Measurements from ENCODE around the gene POU2F2.

POU2F2 gene

GRCh38 chr19:42121656-42122069 is 10.6 kb downstream of the POU2F2 start:
- TF ChIP-seq ZNF8 (CRISPR knock-in tag; IDR thresholded peaks at IDR 0.05) (no peak), OSR1 (CRISPR knock-in tag; IDR thresholded peaks at IDR 0.05) (no peak), PATZ1 (CRISPR knock-in tag; IDR thresholded peaks at IDR 0.05; ENCODE audit: borderline replicate concordance) (peak; percentile 84; the same call in 1 of the 2 replicates), RARB (CRISPR knock-in tag; IDR thresholded peaks at IDR 0.05) (no peak)
- ATAC-seq = peak; percentile 84

GRCh38 chr19:42121036-42121621 is 11.1 kb downstream of the POU2F2 start:
- no peak for ATAC-seq
- TF ChIP-seq SNAI2 (CRISPR knock-in tag; IDR thresholded peaks at IDR 0.05) (no peak), ZC3H10 (CRISPR knock-in tag; IDR thresholded peaks at IDR 0.05) (no peak), CREB5 (CRISPR knock-in tag; IDR thresholded peaks at IDR 0.05; ENCODE audit: low read depth) (no peak), TOX (CRISPR knock-in tag; IDR thresholded peaks at IDR 0.05; ENCODE audit: borderline replicate concordance) (no peak), ESRRG (CRISPR knock-in tag; IDR thresholded peaks at IDR 0.05) (no peak), CSDC2 (CRISPR knock-in tag; IDR thresholded peaks at IDR 0.05) (no peak), ARNTL (CRISPR knock-in tag; IDR thresholded peaks at IDR 0.05; ENCODE audit: borderline replicate concordance, low read depth) (no peak), ZFP30 (CRISPR knock-in tag; IDR thresholded peaks at IDR 0.05) (no peak), BACH2 (CRISPR knock-in tag; IDR thresholded peaks at IDR 0.05; ENCODE audit: borderline replicate concordance) (no peak), CSRNP3 (CRISPR knock-in tag; IDR thresholded peaks at IDR 0.05) (no peak), PATZ1 (CRISPR knock-in tag; IDR thresholded peaks at IDR 0.05; ENCODE audit: borderline replicate concordance) (no peak), ISL1 (CRISPR knock-in tag; IDR thresholded peaks at IDR 0.05) (no peak), RARB (CRISPR knock-in tag; IDR thresholded peaks at IDR 0.05) (no peak), GLIS3 (CRISPR knock-in tag; IDR thresholded peaks at IDR 0.05) (no peak), OSR1 (CRISPR knock-in tag; IDR thresholded peaks at IDR 0.05) (no peak)

GRCh38 chr19:42120276-42120980 is 11.8 kb downstream of the POU2F2 start:
- ATAC-seq = no peak
- TF ChIP-seq ZNF70 (CRISPR knock-in tag; IDR thresholded peaks at IDR 0.05) (no peak), CSRNP3 (CRISPR knock-in tag; IDR thresholded peaks at IDR 0.05) (no peak), ESRRG (CRISPR knock-in tag; IDR thresholded peaks at IDR 0.05) (no peak), ZC3H10 (CRISPR knock-in tag; IDR thresholded peaks at IDR 0.05) (no peak), TOX (CRISPR knock-in tag; IDR thresholded peaks at IDR 0.05; ENCODE audit: borderline replicate concordance) (no peak), ZNF565 (CRISPR knock-in tag; conservative IDR thresholded peaks at IDR 0.05; ENCODE audit: low read depth) (no peak), POU6F1 (CRISPR knock-in tag; IDR thresholded peaks at IDR 0.05; ENCODE audit: borderline replicate concordance, low read depth) (no peak), CREB5 (CRISPR knock-in tag; IDR thresholded peaks at IDR 0.05; ENCODE audit: low read depth) (no peak), SNAI2 (CRISPR knock-in tag; IDR thresholded peaks at IDR 0.05) (no peak), ISL1 (CRISPR knock-in tag; IDR thresholded peaks at IDR 0.05) (no peak), BACH2 (CRISPR knock-in tag; IDR thresholded peaks at IDR 0.05; ENCODE audit: borderline replicate concordance) (no peak), RARB (CRISPR knock-in tag; IDR thresholded peaks at IDR 0.05) (no peak), ZFP3 (CRISPR knock-in tag; IDR thresholded peaks at IDR 0.05) (no peak), OSR1 (CRISPR knock-in tag; IDR thresholded peaks at IDR 0.05) (no peak), ZFP30 (CRISPR knock-in tag; IDR thresholded peaks at IDR 0.05) (no peak), PPARA (CRISPR knock-in tag; IDR thresholded peaks at IDR 0.05; ENCODE audit: borderline replicate concordance) (no peak)
